ENCODE measurements around the gene COL9A3.

COL9A3 gene

DNA sequence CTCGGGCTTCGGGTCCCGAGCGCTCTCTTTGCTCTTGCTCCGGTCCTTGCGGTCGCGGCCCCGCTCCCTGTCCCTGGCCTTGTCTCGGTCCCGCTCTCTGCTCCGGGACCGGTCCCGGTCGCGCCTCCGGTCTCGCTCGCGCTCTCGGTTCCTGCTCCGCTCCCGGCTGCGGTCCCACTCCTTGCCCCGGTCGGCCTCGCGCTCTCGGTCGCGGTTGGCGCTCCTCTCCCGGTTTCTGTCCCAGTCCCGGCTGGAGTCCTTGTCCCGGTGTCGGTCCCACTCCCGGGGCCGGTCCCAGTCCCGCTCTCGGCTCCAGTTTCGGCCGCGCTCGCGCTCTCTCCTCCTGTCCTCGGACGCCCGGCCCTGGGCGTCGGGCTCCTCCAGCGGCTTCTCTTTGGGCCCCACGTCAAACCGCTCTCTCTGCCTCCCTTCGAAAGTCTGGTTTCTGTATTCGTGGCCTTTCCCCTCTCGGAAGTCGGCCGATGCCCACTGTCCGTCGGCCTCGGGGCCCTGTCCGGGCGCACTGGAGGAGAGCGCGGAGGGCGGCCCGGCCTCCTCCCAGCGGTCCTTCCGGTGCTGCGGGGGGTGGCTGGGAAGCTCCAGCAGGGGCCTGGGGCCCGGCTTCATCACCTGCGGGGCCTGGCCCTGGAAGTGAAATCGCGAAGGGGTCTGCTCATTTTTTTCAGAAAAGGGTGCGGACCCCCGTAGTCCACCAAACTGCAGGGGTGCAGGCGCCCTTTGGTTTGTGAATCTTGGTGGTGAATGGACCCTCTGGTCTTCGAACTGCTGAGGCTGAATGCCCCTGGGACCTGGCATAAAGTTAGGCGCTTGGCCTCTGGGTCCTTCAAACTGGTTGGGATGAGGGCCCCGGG is 62.7 kb downstream of the COL9A3 start:
- H3K9me3 ChIP-seq (ENCODE audit: control insufficient read depth, low read length), result no peaks in the 10 kb centered on the region
- WGBS, 2 experiments (ENCODE audit: insufficient coverage in 2 of 2), result 94% methylated on average over 79 to 80 of the region's 80 CpGs
- no peak overlapping the region for H3K4me3 ChIP-seq (ENCODE audit: extremely low read depth, insufficient read depth, low read length, poor library complexity, severe bottlenecking)
- H3K27ac ChIP-seq (ENCODE audit: low read depth, low read length, severe bottlenecking), result no peak overlapping the region
- H3K4me1 ChIP-seq (ENCODE audit: control insufficient read depth, insufficient read depth, low read length, poor library complexity, severe bottlenecking), result peaks cover 17% of the 10 kb centered on the region
- peaks cover 17% of the 10 kb centered on the region for H3K36me3 ChIP-seq (ENCODE audit: control insufficient read depth, insufficient read depth, low read length)

DNA sequence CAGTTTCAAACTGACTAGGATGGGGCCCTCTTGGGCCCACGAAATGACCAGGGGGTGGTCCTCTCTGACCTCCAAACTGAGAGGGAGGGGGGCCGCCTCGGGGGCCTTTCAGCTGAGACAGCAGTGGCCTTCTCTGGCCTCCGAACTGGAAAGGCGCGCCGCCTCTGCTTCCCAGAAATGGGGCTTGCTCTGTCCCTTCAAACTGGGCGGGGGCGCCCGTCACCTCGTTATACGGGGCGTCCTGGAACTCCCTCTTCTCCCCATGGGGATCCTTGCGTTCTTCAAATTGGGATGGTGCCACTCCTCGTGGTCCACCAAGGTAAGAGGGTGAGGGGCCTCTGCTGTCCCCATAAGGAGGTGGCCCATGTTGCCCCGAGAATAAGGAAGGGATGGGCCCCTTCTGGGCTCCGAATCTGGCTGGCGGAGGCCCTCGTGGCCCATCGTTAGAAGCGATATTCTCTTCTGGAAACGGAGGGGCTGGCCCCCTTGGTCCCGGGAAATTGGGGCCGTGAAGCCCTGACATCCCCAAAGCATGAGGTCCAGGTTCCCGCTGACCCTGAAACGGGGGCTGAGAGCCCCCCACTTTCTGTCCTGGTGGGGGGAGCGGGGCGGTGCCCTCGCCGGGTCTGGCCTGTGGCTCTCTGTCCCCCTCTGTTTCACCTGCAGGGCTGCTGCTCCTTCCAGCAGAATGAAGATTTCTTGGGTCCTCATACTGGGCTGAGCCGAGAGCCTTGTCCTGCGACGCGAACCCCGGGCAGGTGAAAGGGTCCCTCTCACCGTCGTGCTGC is 63.5 kb downstream of the COL9A3 start:
- Histone ChIP-seq H3K4me3 (ENCODE audit: extremely low read depth, insufficient read depth, low read length, poor library complexity, severe bottlenecking) (no peak overlapping the region), H3K9me3 (ENCODE audit: control insufficient read depth, low read length) (no peaks in the 10 kb centered on the region), H3K36me3 (ENCODE audit: control insufficient read depth, insufficient read depth, low read length) (peaks cover 19% of the 10 kb centered on the region), H3K27ac (ENCODE audit: low read depth, low read length, severe bottlenecking) (no peak overlapping the region), H3K4me1 (ENCODE audit: control insufficient read depth, insufficient read depth, low read length, poor library complexity, severe bottlenecking) (peaks cover 14% of the 10 kb centered on the region)
- WGBS, 2 experiments (ENCODE audit: insufficient coverage in 2 of 2), result 95 to 97% methylated on average over 34 to 36 of the region's 37 CpGs

DNA sequence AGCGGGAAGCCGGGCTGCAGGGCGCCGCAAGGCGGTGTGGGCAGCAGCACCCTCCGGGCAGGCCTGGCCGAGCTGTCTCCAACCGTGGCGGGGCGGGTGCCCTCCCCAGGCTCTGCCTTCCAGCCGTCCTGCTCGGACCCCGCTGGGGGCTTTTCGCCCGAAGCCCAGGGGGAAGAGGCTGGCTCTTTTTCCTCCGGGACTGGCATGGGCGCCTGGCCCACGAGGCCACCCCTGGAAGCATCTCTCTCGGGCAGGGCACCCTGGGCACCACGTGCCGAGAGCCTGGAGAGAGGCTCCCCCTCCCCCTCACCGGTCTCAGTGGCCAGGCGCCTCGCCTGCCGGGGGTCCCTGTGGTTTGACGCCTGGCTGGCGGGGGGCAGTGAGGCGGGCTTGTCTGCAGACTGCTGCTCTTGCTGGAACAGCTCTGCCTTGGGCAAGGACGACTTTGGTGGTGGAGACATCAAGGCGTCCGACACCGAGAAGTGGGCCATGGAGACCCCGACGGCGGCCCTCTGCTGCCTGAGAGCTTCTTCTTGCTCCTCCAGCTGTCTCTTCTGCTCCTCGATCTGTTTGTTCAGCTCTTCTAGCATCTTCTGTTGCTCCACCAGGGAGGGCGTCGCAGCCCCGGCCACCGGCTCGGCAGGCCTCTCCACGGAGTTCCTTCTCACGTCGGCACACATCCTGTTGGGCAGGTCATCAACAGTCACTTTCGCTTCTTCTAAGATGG is 64.2 kb downstream of the COL9A3 start:
- Histone ChIP-seq H3K36me3 (ENCODE audit: control insufficient read depth, insufficient read depth, low read length) (peaks cover 26% of the 10 kb centered on the region), H3K9me3 (ENCODE audit: control insufficient read depth, low read length) (no peaks in the 10 kb centered on the region), H3K4me3 (ENCODE audit: extremely low read depth, insufficient read depth, low read length, poor library complexity, severe bottlenecking) (no peak overlapping the region), H3K27ac (ENCODE audit: low read depth, low read length, severe bottlenecking) (no peak overlapping the region), H3K4me1 (ENCODE audit: control insufficient read depth, insufficient read depth, low read length, poor library complexity, severe bottlenecking) (peaks cover 7% of the 10 kb centered on the region)
- WGBS, 2 experiments (ENCODE audit: insufficient coverage in 2 of 2), result 94 to 97% methylated on average over 40 of the region's 45 CpGs

DNA sequence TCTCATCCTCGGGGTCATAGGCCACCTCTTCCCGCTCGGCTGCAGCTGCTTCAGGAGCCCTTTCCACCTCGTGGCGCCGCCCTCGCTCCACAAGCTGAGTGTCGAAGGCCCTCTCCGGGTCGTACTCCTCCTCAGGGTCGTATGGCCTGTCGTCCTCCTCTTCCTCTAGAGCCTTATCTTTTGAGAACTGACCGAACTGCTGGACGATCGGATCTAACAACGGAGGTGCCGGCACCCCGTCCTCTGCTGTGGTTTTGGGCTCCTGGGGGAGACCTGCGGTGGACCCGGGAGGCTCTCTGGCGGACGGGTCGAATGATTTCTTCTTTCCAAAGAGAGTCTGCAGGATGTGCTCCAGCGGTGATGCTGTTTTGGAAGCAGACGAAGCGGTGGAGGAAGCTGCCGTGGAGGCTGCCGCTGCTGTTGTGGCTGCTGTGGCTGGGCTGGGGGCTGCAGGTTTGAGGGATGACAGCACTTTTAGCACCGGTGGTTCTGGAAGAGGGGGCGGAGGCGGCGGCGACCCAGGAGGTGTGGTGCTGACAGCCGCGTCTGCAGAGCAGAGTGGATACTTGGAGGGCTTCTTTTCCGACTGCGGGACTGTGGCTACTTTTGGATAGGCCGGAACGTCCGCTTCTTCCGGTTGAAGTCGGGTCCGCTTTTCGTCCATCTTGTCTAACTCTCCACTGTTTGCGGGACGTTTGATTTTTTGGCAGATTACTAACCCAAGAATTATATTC is 65.0 kb downstream of the COL9A3 start:
- Histone ChIP-seq H3K36me3 (ENCODE audit: control insufficient read depth, insufficient read depth, low read length) (peaks cover 33% of the 10 kb centered on the region), H3K9me3 (ENCODE audit: control insufficient read depth, low read length) (no peaks in the 10 kb centered on the region), H3K4me3 (ENCODE audit: extremely low read depth, insufficient read depth, low read length, poor library complexity, severe bottlenecking) (no peak overlapping the region), H3K4me1 (ENCODE audit: control insufficient read depth, insufficient read depth, low read length, poor library complexity, severe bottlenecking) (peaks cover 7% of the 10 kb centered on the region), H3K27ac (ENCODE audit: low read depth, low read length, severe bottlenecking) (no peak overlapping the region)
- 95 to 97% methylated on average over 39 to 46 of the region's 46 CpGs for WGBS, 2 experiments (ENCODE audit: insufficient coverage in 2 of 2)

DNA sequence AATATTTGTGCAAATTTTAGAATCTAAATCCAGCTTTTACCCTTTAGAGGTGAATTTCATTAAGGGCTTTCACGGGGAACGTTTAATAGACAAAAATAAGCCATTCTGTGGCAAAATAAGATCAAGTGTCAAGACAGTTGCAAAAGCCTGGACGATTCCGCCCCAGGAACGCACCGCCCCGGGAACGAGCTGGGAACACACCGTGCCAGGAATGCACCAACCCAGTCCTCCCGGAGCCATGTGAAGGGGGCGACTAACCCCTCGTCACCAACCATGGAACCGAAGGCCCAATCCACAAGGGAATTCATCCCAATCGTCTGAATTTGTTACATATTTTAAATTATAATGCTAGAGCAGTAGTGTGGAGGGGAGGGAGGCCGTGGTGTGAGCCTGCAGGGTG is 65.6 kb downstream of the COL9A3 start:
- Histone ChIP-seq H3K27ac (ENCODE audit: low read depth, low read length, severe bottlenecking) (no peak overlapping the region), H3K9me3 (ENCODE audit: control insufficient read depth, low read length) (no peaks in the 10 kb centered on the region), H3K4me1 (ENCODE audit: control insufficient read depth, insufficient read depth, low read length, poor library complexity, severe bottlenecking) (peaks cover 1% of the 10 kb centered on the region), H3K4me3 (ENCODE audit: extremely low read depth, insufficient read depth, low read length, poor library complexity, severe bottlenecking) (no peak overlapping the region), H3K36me3 (ENCODE audit: control insufficient read depth, insufficient read depth, low read length) (peaks cover 39% of the 10 kb centered on the region)
- 93 to 96% methylated on average over 9 to 10 of the region's 15 CpGs for WGBS, 2 experiments (ENCODE audit: insufficient coverage in 2 of 2)

DNA sequence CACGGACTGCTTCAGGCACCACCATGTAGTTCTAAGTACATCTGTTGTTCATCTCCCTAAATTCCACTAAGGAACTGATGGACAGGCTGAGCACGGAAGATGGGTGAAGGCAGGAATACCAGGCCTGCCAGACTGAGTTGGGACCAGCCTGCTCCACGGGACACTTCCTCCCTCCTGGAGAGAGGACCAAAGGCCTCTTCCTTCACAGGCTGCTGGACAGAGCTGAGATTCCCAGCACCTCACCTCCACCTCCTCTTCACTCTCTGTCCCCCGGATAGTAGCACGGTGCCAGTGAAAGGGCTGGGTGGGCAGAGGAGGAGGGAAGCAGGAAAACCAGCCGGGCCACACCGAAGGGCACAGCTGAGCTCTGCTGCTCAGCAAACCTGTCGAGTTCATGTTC is 67.7 kb downstream of the COL9A3 start:
- 77 to 96% methylated on average over 5 to 6 of the region's 8 CpGs for WGBS, 2 experiments (ENCODE audit: insufficient coverage in 2 of 2)
- peaks cover 60% of the 10 kb centered on the region for H3K36me3 ChIP-seq (ENCODE audit: control insufficient read depth, insufficient read depth, low read length)
- H3K9me3 ChIP-seq (ENCODE audit: control insufficient read depth, low read length), result no peaks in the 10 kb centered on the region
- no peaks in the 10 kb centered on the region for H3K4me1 ChIP-seq (ENCODE audit: control insufficient read depth, insufficient read depth, low read length, poor library complexity, severe bottlenecking)
- no peak overlapping the region for H3K4me3 ChIP-seq (ENCODE audit: extremely low read depth, insufficient read depth, low read length, poor library complexity, severe bottlenecking)
- H3K27ac ChIP-seq (ENCODE audit: low read depth, low read length, severe bottlenecking), result no peak overlapping the region

DNA sequence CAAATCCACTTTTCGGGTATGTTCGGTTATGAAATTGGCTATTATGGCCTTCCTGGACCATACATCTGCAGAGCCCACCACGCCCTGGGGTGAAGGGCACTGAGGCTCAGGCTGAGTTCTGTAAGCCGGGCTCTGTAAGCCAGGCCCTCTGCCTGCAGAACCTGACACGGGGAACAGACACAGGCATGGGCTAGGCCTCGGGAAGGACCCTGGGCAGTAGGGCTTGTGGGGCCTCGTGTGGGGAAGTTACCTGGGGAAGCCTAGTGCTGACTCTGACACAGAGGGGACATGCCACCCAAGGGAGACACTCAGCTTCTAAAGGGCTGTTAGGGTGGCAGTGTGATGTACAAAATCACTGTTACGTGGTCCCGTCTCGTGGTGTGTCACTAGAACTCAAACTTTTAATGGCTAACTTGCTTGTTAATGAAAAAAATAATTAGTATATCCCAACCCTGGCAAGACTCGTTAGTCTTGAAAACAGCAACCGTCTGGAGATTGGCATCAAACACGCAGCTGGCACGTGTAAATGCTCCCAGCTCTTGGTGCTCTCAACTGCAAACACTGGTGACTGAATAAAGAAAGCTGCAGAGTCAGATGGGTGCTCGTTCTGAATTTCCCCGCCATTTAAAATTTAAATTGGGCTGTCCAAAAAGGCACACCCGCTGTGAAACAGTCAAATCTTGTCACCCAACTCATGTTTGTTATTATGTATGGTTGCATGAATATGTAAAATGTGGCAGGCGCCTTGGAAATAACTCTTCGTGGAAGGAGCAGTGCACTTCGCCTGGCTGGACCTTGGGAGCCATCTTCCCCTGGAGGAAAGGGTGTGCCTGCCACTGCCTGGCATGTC is 68.4 kb downstream of the COL9A3 start:
- Histone ChIP-seq H3K4me3 (ENCODE audit: extremely low read depth, insufficient read depth, low read length, poor library complexity, severe bottlenecking) (no peak overlapping the region), H3K36me3 (ENCODE audit: control insufficient read depth, insufficient read depth, low read length) (peaks cover 66% of the 10 kb centered on the region), H3K27ac (ENCODE audit: low read depth, low read length, severe bottlenecking) (no peak overlapping the region), H3K9me3 (ENCODE audit: control insufficient read depth, low read length) (no peaks in the 10 kb centered on the region), H3K4me1 (ENCODE audit: control insufficient read depth, insufficient read depth, low read length, poor library complexity, severe bottlenecking) (no peaks in the 10 kb centered on the region)
- WGBS, 2 experiments (ENCODE audit: insufficient coverage in 2 of 2), result 90 to 92% methylated on average over 14 to 17 of the region's 20 CpGs

DNA sequence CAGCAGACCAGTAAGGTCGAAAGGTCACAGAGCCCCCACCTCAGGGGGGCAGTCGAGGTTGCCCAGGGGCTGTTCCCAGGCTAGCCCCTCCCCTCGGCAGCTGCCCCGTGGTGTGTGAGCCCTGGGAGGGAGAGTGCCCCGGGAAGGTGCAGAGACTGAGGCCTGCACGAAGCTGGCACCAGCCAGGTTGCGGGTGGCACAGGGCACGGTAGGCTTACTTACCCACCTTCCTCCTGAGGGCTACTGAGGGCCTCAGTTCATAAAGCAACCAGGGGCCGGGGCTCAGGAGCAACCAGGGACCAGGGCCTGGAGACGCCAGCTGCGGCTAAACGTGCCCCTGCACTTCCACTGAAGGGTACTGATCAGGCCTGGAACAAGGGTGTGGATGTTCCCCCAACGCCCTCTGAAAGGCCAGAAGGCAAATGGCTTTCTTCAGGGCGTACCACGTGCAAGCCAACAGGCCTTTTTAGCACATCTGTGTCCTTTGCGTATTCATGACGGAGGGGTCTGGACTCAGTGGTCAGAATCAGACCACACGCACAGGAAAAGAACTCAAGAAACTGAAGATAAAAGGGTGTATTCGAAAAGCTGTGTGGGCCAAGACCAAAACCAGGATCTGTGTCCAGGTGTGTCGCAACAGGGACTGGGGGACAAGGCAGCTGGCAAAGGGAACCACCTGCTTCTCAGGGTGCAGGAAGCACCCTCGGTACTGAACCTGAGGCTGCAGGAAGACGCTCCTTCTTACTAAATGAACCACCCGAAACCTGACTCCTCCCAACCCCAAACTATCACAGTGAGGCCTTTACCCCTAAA is 69.3 kb downstream of the COL9A3 start:
- Histone ChIP-seq H3K4me1 (ENCODE audit: control insufficient read depth, insufficient read depth, low read length, poor library complexity, severe bottlenecking) (peaks cover 5% of the 10 kb centered on the region), H3K27ac (ENCODE audit: low read depth, low read length, severe bottlenecking) (no peak overlapping the region), H3K4me3 (ENCODE audit: extremely low read depth, insufficient read depth, low read length, poor library complexity, severe bottlenecking) (no peak overlapping the region), H3K36me3 (ENCODE audit: control insufficient read depth, insufficient read depth, low read length) (peaks cover 71% of the 10 kb centered on the region), H3K9me3 (ENCODE audit: control insufficient read depth, low read length) (no peaks in the 10 kb centered on the region)
- 91 to 94% methylated on average over 18 to 19 of the region's 23 CpGs for WGBS, 2 experiments (ENCODE audit: insufficient coverage in 2 of 2)

DNA sequence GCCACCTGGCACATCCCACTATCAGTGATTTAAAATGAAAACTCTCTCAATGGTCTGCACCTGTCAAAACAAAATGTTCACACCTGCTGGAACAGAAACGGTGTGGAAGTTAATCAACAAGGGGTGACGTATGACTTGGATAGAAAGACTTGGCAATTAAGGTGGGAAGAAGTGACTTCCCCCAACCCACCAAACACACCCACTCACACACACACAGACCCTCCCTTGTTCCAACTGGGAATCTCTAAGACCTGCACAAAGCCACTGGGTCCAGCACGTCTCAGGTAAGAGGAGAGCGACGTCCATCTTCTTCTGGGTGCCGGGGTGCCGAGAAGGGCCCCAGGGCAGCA is 69.8 kb downstream of the COL9A3 start:
- Histone ChIP-seq H3K9me3 (ENCODE audit: control insufficient read depth, low read length) (no peaks in the 10 kb centered on the region), H3K27ac (ENCODE audit: low read depth, low read length, severe bottlenecking) (no peak overlapping the region), H3K36me3 (ENCODE audit: control insufficient read depth, insufficient read depth, low read length) (peaks cover 73% of the 10 kb centered on the region), H3K4me1 (ENCODE audit: control insufficient read depth, insufficient read depth, low read length, poor library complexity, severe bottlenecking) (peaks cover 9% of the 10 kb centered on the region), H3K4me3 (ENCODE audit: extremely low read depth, insufficient read depth, low read length, poor library complexity, severe bottlenecking) (no peak overlapping the region)
- WGBS, 2 experiments (ENCODE audit: insufficient coverage in 2 of 2), result 96 to 98% methylated on average over 4 of the region's 7 CpGs
